ENCODE data around the gene RRP36. TPM values are rescaled to one million over a fixed set of nuclear protein-coding genes. Genes with fewer than 3 reads are reported as not detected.

The RRP36 gene
- total RNA-seq, 1 donor from 2014 or later, result 26.4 TPM

Other genes with a start within 250 kb of the RRP36 start
- gene BICRAL, start 239.6 kb upstream of the RRP36 start, total RNA-seq, result 11.3 TPM
- gene RPL7L1, start 142.0 kb upstream of the RRP36 start, total RNA-seq, result 46.9 TPM
- gene PTCRA, start 105.6 kb upstream of the RRP36 start, total RNA-seq, result not detected
- gene CNPY3, start 92.1 kb upstream of the RRP36 start, total RNA-seq, result 19.8 TPM
- 0.30 TPM for gene GNMT, start 60.9 kb upstream of the RRP36 start, total RNA-seq
- 14.6 TPM for gene PEX6, start 42.4 kb upstream of the RRP36 start, total RNA-seq
- 25.3 TPM for gene PPP2R5D, start 37.1 kb upstream of the RRP36 start, total RNA-seq
- 33.8 TPM for gene MEA1, start 7.7 kb upstream of the RRP36 start, total RNA-seq
- 74.9 TPM for gene KLHDC3, start 7.4 kb upstream of the RRP36 start, total RNA-seq
- gene CUL7, start 32.2 kb downstream of the RRP36 start, total RNA-seq, result 11.0 TPM
- 76.4 TPM for gene MRPL2, start 37.8 kb downstream of the RRP36 start, total RNA-seq
- 31.1 TPM for gene KLC4, start 38.0 kb downstream of the RRP36 start, total RNA-seq
- gene PTK7, start 54.7 kb downstream of the RRP36 start, total RNA-seq, result 2.7 TPM
- gene SRF, start 149.6 kb downstream of the RRP36 start, total RNA-seq, result 81.2 TPM
- 15.6 TPM for gene CUL9, start 160.6 kb downstream of the RRP36 start, total RNA-seq
- gene DNPH1, start 207.9 kb downstream of the RRP36 start, total RNA-seq, result 23.2 TPM
- gene TTBK1, start 221.9 kb downstream of the RRP36 start, total RNA-seq, result 0.35 TPM